Neural progenitor cell (in vitro differentiated cells): Measurements from ENCODE around the gene GPR158. TPM values are rescaled to one million over a fixed set of nuclear protein-coding genes. Genes with fewer than 3 reads are reported as not detected.

ENCODE experiments used
- DNase-seq: peaks from one replicate; pipeline ENCODE4 v3.0.0-alpha.2; 2016; ENCODE audit warnings: low spot score
- H2AFZ ChIP-seq: fragments of 200-600 bp; sonication (generic); replicated peaks from 2 replicates; pipeline ENCODE4 v1.6.1; 2016; ENCODE audit warnings: antibody characterized with exemption
- H3F3A ChIP-seq: fragments of 200-600 bp; sonication (generic); 2 replicates; pipeline ENCODE4 v1.6.1; 2016; ENCODE audit warnings: antibody characterized with exemption, low read depth
- H3K27ac ChIP-seq: fragments of 200-600 bp; sonication (generic); 2 replicates; pipeline ENCODE4 v1.5.1; 2016; ENCODE audit warnings: mild to moderate bottlenecking
- H3K27me3 ChIP-seq: fragments of 200-600 bp; sonication (generic); 2 replicates; pipeline ENCODE4 v1.6.1; 2016; ENCODE audit warnings: mild to moderate bottlenecking, moderate library complexity
- H3K36me3 ChIP-seq: fragments of 200-600 bp; sonication (generic); 2 replicates; pipeline ENCODE4 v1.5.1; 2016
- H3K4me1 ChIP-seq: fragments of 200-600 bp; sonication (generic); 2 replicates; pipeline ENCODE4 v1.6.1; 2016; ENCODE audit warnings: mixed run types
- H3K4me2 ChIP-seq: fragments of 200-600 bp; sonication (generic); 2 replicates; pipeline ENCODE4 v1.6.1; 2016
- H3K4me3 ChIP-seq: fragments of 200-600 bp; sonication (generic); 2 replicates; pipeline ENCODE4 v1.5.1; 2016
- H3K79me2 ChIP-seq: fragments of 200-600 bp; sonication (generic); 2 replicates; pipeline ENCODE4 v1.6.1; 2016; ENCODE audit warnings: low read depth
- H3K9ac ChIP-seq: fragments of 200-600 bp; sonication (generic); 2 replicates; pipeline ENCODE4 v1.6.1; 2016
- H3K9me3 ChIP-seq: fragments of 200-600 bp; sonication (generic); 2 replicates; pipeline ENCODE4 v1.5.1; 2016; ENCODE audit warnings: low read depth
- H4K20me1 ChIP-seq: fragments of 200-600 bp; sonication (generic); 2 replicates; pipeline ENCODE4 v1.6.1; 2016; ENCODE audit warnings: low read depth
- H3K27ac Mint-ChIP-seq: 3 replicates; pipeline ENCODE4 v1.8.0; 2021; ENCODE audit warnings: mixed read lengths
- H3K27me3 Mint-ChIP-seq: 2 replicates; pipeline ENCODE4 v1.8.0; 2022; ENCODE audit warnings: low read depth, mild to moderate bottlenecking, inconsistent platforms, moderate library complexity, mixed read lengths; ENCODE audit not compliant: insufficient read depth
- H3K36me3 Mint-ChIP-seq: 3 replicates; pipeline ENCODE4 v1.8.0; 2021; ENCODE audit warnings: mixed read lengths
- H3K4me1 Mint-ChIP-seq: 3 replicates; pipeline ENCODE4 v1.8.0; 2021; ENCODE audit warnings: mixed read lengths
- H3K4me3 Mint-ChIP-seq: 3 replicates; pipeline ENCODE4 v1.8.0; 2021; ENCODE audit warnings: mild to moderate bottlenecking, moderate library complexity, mixed read lengths
- H3K9me3 Mint-ChIP-seq: 3 replicates; pipeline ENCODE4 v1.8.0; 2020; ENCODE audit warnings: mixed read lengths
- CTCF ChIP-seq: fragments of 200-600 bp; sonication (generic); IDR thresholded peaks from 2 replicates; pipeline ENCODE4 v1.5.1; 2017; ENCODE audit warnings: antibody characterized with exemption, mild to moderate bottlenecking
- EZH2 ChIP-seq: fragments of 200-600 bp; sonication (generic); IDR thresholded peaks from 2 replicates; pipeline ENCODE4 v1.6.1; 2017; ENCODE audit warnings: antibody characterized with exemption, mild to moderate bottlenecking, moderate library complexity
- EZH2phosphoT487 ChIP-seq: fragments of 200-600 bp; sonication (generic); IDR thresholded peaks from 2 replicates; pipeline ENCODE4 v1.6.1; 2017; ENCODE audit warnings: antibody characterized with exemption
- total RNA-seq: library from RNA; depleted of rRNA; stranded (reverse); fragments of >200 nt; gene quantifications from 2 replicates; pipeline ENCODE4 v1.2.3, GENCODE V29; 2015; ENCODE audit warnings: low replicate concordance

GPR158 gene
- total RNA-seq, 1 donor from 2014 or later: 0.39 TPM

GRCh38 chr10:25552283-25552919 is 377.6 kb downstream of the GPR158 start:
- Mint-ChIP-seq H3K27ac (no peak overlapping the region), H3K4me1 (peaks cover 10% of the 10 kb centered on the region), H3K9me3 (no peaks in the 10 kb centered on the region), H3K36me3 (no peaks in the 10 kb centered on the region), H3K4me3 (no peak overlapping the region), H3K27me3 (peaks cover 2% of the 10 kb centered on the region)
- H3K9me3 ChIP-seq: no peaks in the 10 kb centered on the region
- no peak overlapping the region for H3K9ac ChIP-seq
- no peak overlapping the region for H2AFZ ChIP-seq
- H3K36me3 ChIP-seq: no peaks in the 10 kb centered on the region
- no peak overlapping the region for H3K4me2 ChIP-seq
- peaks cover 17% of the 10 kb centered on the region for H3K4me1 ChIP-seq
- no peaks in the 10 kb centered on the region for H3K27me3 ChIP-seq
- TF ChIP-seq EZH2phosphoT487 (no peak), CTCF (no peak), EZH2 (no peak)
- no peaks in the 10 kb centered on the region for H3K79me2 ChIP-seq
- no peaks in the 10 kb centered on the region for H3F3A ChIP-seq
- no peaks in the 10 kb centered on the region for H4K20me1 ChIP-seq
- H3K27ac ChIP-seq: no peak overlapping the region
- H3K4me3 ChIP-seq: no peak overlapping the region
- DNase-seq: no peak

GRCh38 chr10:25555865-25556264 is 381.1 kb downstream of the GPR158 start:
- no peaks in the 10 kb centered on the region for H3K79me2 ChIP-seq
- H3K9me3 ChIP-seq: no peaks in the 10 kb centered on the region
- Mint-ChIP-seq H3K27me3 (peaks cover 2% of the 10 kb centered on the region), H3K4me3 (no peak overlapping the region), H3K4me1 (peaks cover 9% of the 10 kb centered on the region), H3K9me3 (no peaks in the 10 kb centered on the region), H3K36me3 (no peaks in the 10 kb centered on the region), H3K27ac (no peak overlapping the region)
- no peak for DNase-seq
- no peak overlapping the region for H3K27ac ChIP-seq
- TF ChIP-seq EZH2 (no peak), CTCF (peak; percentile 48)
- no peak overlapping the region for H3K4me3 ChIP-seq
- no peaks in the 10 kb centered on the region for H3K27me3 ChIP-seq
- H3F3A ChIP-seq: no peaks in the 10 kb centered on the region
- no peaks in the 10 kb centered on the region for H4K20me1 ChIP-seq
- H2AFZ ChIP-seq: peak overlapping the region; percentile 30
- H3K9ac ChIP-seq: no peak overlapping the region
- no peak overlapping the region for H3K4me2 ChIP-seq
- peaks cover 5% of the 10 kb centered on the region for H3K4me1 ChIP-seq
- H3K36me3 ChIP-seq: no peaks in the 10 kb centered on the region

- Histone ChIP-seq H3K4me3 (no peak overlapping the region), H3K36me3 (no peaks in the 10 kb centered on the region), H3F3A (no peaks in the 10 kb centered on the region), H3K27me3 (no peaks in the 10 kb centered on the region), H4K20me1 (no peaks in the 10 kb centered on the region), H3K9me3 (no peaks in the 10 kb centered on the region), H3K9ac (no peak overlapping the region), H3K4me2 (no peak overlapping the region), H3K4me1 (peaks cover 5% of the 10 kb centered on the region), H3K79me2 (no peaks in the 10 kb centered on the region), H2AFZ (peak overlapping the region; percentile 30), H3K27ac (no peak overlapping the region)
- Mint-ChIP-seq H3K4me1 (peaks cover 9% of the 10 kb centered on the region), H3K9me3 (no peaks in the 10 kb centered on the region), H3K36me3 (no peaks in the 10 kb centered on the region), H3K27me3 (peaks cover 2% of the 10 kb centered on the region), H3K4me3 (no peak overlapping the region), H3K27ac (no peak overlapping the region)
- TF ChIP-seq CTCF (no peak), EZH2 (no peak), EZH2phosphoT487 (no peak)
- DNase-seq: no peak
These were observed 381.7 kb downstream of the GPR158 start for GRCh38 chr10:25556457-25556856.
